ENCODE measurements around the gene KRT83. TPM values are rescaled to one million over a fixed set of nuclear protein-coding genes. Genes with fewer than 3 reads are reported as not detected.

Gene KRT83
- total RNA-seq, 1 experiment from 2014 or later = not detected

- Histone ChIP-seq H3K4me3 (ENCODE audit: low read depth, low read length, poor library complexity, severe bottlenecking) (no peak overlapping the region), H3K27ac (ENCODE audit: low read depth, low read length, poor library complexity, severe bottlenecking) (no peak overlapping the region), H3K27me3 (replicated peaks; ENCODE audit: insufficient read depth, low read depth, low read length, poor library complexity) (no peaks in the 10 kb centered on the region), H3K9me3 (ENCODE audit: low read depth, low read length, poor library complexity, severe bottlenecking) (no peaks in the 10 kb centered on the region), H3K36me3 (ENCODE audit: insufficient read depth, low read length, poor library complexity, severe bottlenecking) (no peaks in the 10 kb centered on the region), H3K4me1 (ENCODE audit: insufficient read depth, low read length, poor library complexity, severe bottlenecking) (no peaks in the 10 kb centered on the region)
- intact Hi-C loops (cut with micrococcal nuclease; ENCODE audit: unreplicated experiment) = loop anchor here (1.0 kb wide), 1 partner anchor 171 kb away; no protein-coding TSS in a partner anchor
- TF ChIP-seq EZH2 (IDR thresholded peaks at IDR 0.05; ENCODE audit: borderline replicate concordance, low read depth, low read length, poor library complexity, severe bottlenecking) = no peak
- TF ChIP-seq CTCF (conservative IDR thresholded peaks at IDR 0.05; ENCODE audit: low read depth, low read length) = peak; percentile 97
- BruUV-seq (replicated peaks) = no TSS peak
- peak; percentile 92 for DNase-seq (ENCODE audit: low spot score)
- CTCF ChIA-PET = interaction anchor here (0.5 to 1.8 kb wide), 13 partner anchors 9 to 554 kb away, joined by 3 to 9 read pairs (median 6); no protein-coding TSS in a partner anchor
- POLR2A ChIA-PET (ENCODE audit: low non-redundant PET) = interaction anchor here (0.6 kb wide), 1 partner anchor 19 kb away, joined by 4 read pairs; no protein-coding TSS in a partner anchor
These were observed 6.0 kb upstream of the KRT83 start for GRCh38 chr12:52327052-52327829.

DNA sequence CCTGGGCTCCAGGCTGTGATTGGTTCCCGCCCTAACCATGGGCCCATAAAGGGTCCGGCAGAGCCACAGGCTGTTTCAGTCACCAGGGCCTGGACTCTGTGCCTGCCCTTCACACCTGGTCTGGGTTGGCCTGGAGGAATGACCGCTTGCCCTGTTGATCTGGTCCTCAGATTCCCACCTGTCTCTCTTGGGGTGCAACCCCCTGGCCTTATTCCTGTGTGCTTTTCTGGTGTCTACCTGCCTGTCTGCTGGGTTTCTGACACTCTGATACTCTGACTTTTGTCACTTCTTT lies 2.9 kb upstream of the KRT83 start:
- ChIA-PET CTCF (interaction anchor here (1.2 kb wide), 1 partner anchor 45 kb away, joined by 3 read pairs; no protein-coding TSS in a partner anchor), POLR2A (ENCODE audit: low non-redundant PET) (no interaction called here)
- intact Hi-C loops (cut with micrococcal nuclease; ENCODE audit: unreplicated experiment) = no loop called here
- no peaks in the 10 kb centered on the region for H3K9me3 ChIP-seq (ENCODE audit: low read depth, low read length, poor library complexity, severe bottlenecking)
- H3K4me1 ChIP-seq (ENCODE audit: insufficient read depth, low read length, poor library complexity, severe bottlenecking) = no peaks in the 10 kb centered on the region
- BruUV-seq (replicated peaks) = no TSS peak
- DNase-seq (ENCODE audit: low spot score) = no peak
- no peak overlapping the region for H3K4me3 ChIP-seq (ENCODE audit: low read depth, low read length, poor library complexity, severe bottlenecking)
- H3K27ac ChIP-seq (ENCODE audit: low read depth, low read length, poor library complexity, severe bottlenecking) = no peak overlapping the region
- TF ChIP-seq CTCF (conservative IDR thresholded peaks at IDR 0.05; ENCODE audit: low read depth, low read length) (no peak), EZH2 (IDR thresholded peaks at IDR 0.05; ENCODE audit: borderline replicate concordance, low read depth, low read length, poor library complexity, severe bottlenecking) (no peak)
- no peaks in the 10 kb centered on the region for H3K36me3 ChIP-seq (ENCODE audit: insufficient read depth, low read length, poor library complexity, severe bottlenecking)
- H3K27me3 ChIP-seq (replicated peaks; ENCODE audit: insufficient read depth, low read depth, low read length, poor library complexity) = no peaks in the 10 kb centered on the region

- intact Hi-C loops (cut with micrococcal nuclease; ENCODE audit: unreplicated experiment) = no loop called here
- POLR2A ChIA-PET (ENCODE audit: low non-redundant PET) = no interaction called here
- CTCF ChIA-PET = no interaction called here
- Histone ChIP-seq H3K27me3 (replicated peaks; ENCODE audit: insufficient read depth, low read depth, low read length, poor library complexity) (no peaks in the 10 kb centered on the region), H3K4me1 (ENCODE audit: insufficient read depth, low read length, poor library complexity, severe bottlenecking) (no peaks in the 10 kb centered on the region), H3K27ac (ENCODE audit: low read depth, low read length, poor library complexity, severe bottlenecking) (no peak overlapping the region), H3K9me3 (ENCODE audit: low read depth, low read length, poor library complexity, severe bottlenecking) (no peaks in the 10 kb centered on the region), H3K36me3 (ENCODE audit: insufficient read depth, low read length, poor library complexity, severe bottlenecking) (no peaks in the 10 kb centered on the region), H3K4me3 (ENCODE audit: low read depth, low read length, poor library complexity, severe bottlenecking) (no peak overlapping the region)
- no TSS peak for BruUV-seq (replicated peaks)
- DNase-seq (ENCODE audit: low spot score) = no peak
- no peak for TF ChIP-seq EZH2 (IDR thresholded peaks at IDR 0.05; ENCODE audit: borderline replicate concordance, low read depth, low read length, poor library complexity, severe bottlenecking)
- TF ChIP-seq CTCF (conservative IDR thresholded peaks at IDR 0.05; ENCODE audit: low read depth, low read length) = no peak
These were observed 2.4 kb upstream of the KRT83 start for GRCh38 chr12:52323416-52324152.

Measured in A673 (cell line).